GM19328 (cell line): ENCODE data around the gene HAO2.
"Not testable (repeated sequence)": the region's sequence is repeated elsewhere in the genome, so short reads cannot be mapped to it uniquely, and the experiment has no call there.

Experiments used
- ATAC-seq: cut with Tn5 transposase; IDR thresholded peaks from one replicate; pipeline ENCODE4 v1.9.1; 2021; ENCODE audit warnings: mild to moderate bottlenecking, moderate library complexity; ENCODE audit not compliant: unreplicated experiment

The HAO2 gene

GRCh38 chr1:119341372-119341947 lies 27.1 kb upstream of the HAO2 start:
- ATAC-seq = no peak

GRCh38 chr1:119345398-119345797 lies 23.2 kb upstream of the HAO2 start:
- ATAC-seq = no peak

GRCh38 chr1:119347858-119348257 lies 20.7 kb upstream of the HAO2 start:
- ATAC-seq = no peak

- no peak for ATAC-seq
Measured at GRCh38 chr1:119348941-119349340, 19.6 kb upstream of the HAO2 start.

- ATAC-seq = not testable (repeated sequence)
Measured at GRCh38 chr1:119350866-119351265, 17.7 kb upstream of the HAO2 start.

- no peak for ATAC-seq
Measured at GRCh38 chr1:119351997-119352396, 16.6 kb upstream of the HAO2 start.

- no peak for ATAC-seq
Measured at GRCh38 chr1:119353836-119354235, 14.7 kb upstream of the HAO2 start.

- ATAC-seq = no peak
Measured at GRCh38 chr1:119358636-119359035, 9.9 kb upstream of the HAO2 start.

GRCh38 chr1:119359730-119360129 lies 8.9 kb upstream of the HAO2 start:
- ATAC-seq = no peak

GRCh38 chr1:119361205-119361604 lies 7.4 kb upstream of the HAO2 start:
- ATAC-seq = no peak

- no peak for ATAC-seq
Measured at GRCh38 chr1:119361620-119362344, 6.8 kb upstream of the HAO2 start.

- no peak for ATAC-seq
Measured at GRCh38 chr1:119363162-119363561, 5.4 kb upstream of the HAO2 start.

- ATAC-seq = no peak
Measured at GRCh38 chr1:119364640-119365039, 3.9 kb upstream of the HAO2 start.

GRCh38 chr1:119366424-119366823 lies 2.2 kb upstream of the HAO2 start:
- ATAC-seq = no peak

- no peak for ATAC-seq
Measured at GRCh38 chr1:119367432-119368124, 1.0 kb upstream of the HAO2 start.

- no peak for ATAC-seq
Measured at GRCh38 chr1:119370748-119371147, 2.2 kb downstream of the HAO2 start.

GRCh38 chr1:119371815-119372214 lies 3.2 kb downstream of the HAO2 start:
- ATAC-seq = no peak

- ATAC-seq = no peak
Measured at GRCh38 chr1:119372503-119373086, 4.0 kb downstream of the HAO2 start.

- no peak for ATAC-seq
Measured at GRCh38 chr1:119373465-119373864, 4.9 kb downstream of the HAO2 start.

GRCh38 chr1:119374208-119374874 lies 5.8 kb downstream of the HAO2 start:
- no peak for ATAC-seq

- ATAC-seq = no peak
Measured at GRCh38 chr1:119375366-119375765, 6.8 kb downstream of the HAO2 start.
